Transverse colon (tissue), 4 donors: ENCODE measurements around the gene S100A9. TPM values are rescaled to one million over a fixed set of nuclear protein-coding genes. Genes with fewer than 3 reads are reported as not detected.
A peak's percentile ranks its signal among the peaks of the same experiment; 100 is the strongest.

Experiments used
- DNase-seq: peaks from one replicate; pipeline ENCODE4 v3.0.0-alpha.2; 2019
- H3K27ac ChIP-seq, 4 donors: fragments of 200-600 bp; sonication (generic); 2 replicates each; pipeline ENCODE4 v1.5.1; 2016 to 2018; ENCODE audit warnings: inconsistent platforms in 4 of 4
- H3K27me3 ChIP-seq: fragments of 200-600 bp; sonication (generic); 2 replicates; pipeline ENCODE4 v1.5.1; 2017; ENCODE audit warnings: inconsistent platforms
- H3K36me3 ChIP-seq, 4 donors: fragments of 200-600 bp; sonication (generic); 2 replicates each; pipeline ENCODE4 v1.5.1; 2017 to 2019; ENCODE audit warnings: inconsistent platforms in 4 of 4
- H3K4me1 ChIP-seq, 4 donors: fragments of 200-600 bp; sonication (generic); 2 replicates each; pipeline ENCODE4 v1.5.1; 2017 to 2020; ENCODE audit warnings: inconsistent platforms in 4 of 4
- H3K4me3 ChIP-seq, 4 donors: fragments of 200-600 bp; sonication (generic); 1 replicate in 1 of 4; 2 replicates in 3 of 4; pipeline versions ENCODE4 v1.5.1 to v1.6.1; 2017 to 2019; ENCODE audit warnings: inconsistent platforms in 4 of 4
- H3K9me3 ChIP-seq, 2 donors: fragments of 200-600 bp; sonication (generic); 2 replicates each; pipeline ENCODE4 v1.5.1; 2017 to 2019; ENCODE audit warnings: inconsistent platforms in 2 of 2
- CTCF ChIP-seq, 5 experiments: fragments of 200-600 bp in 3 of 5; fragments of 450-650 bp in 2 of 5; sonication (generic) in 3 of 5; IDR thresholded peaks; 1 replicate in 2 of 5; 2 replicates in 3 of 5; pipeline ENCODE4 v1.5.1; 2016 to 2017; ENCODE audit warnings: antibody characterized with exemption in 5 of 5, inconsistent platforms in 3 of 5, mild to moderate bottlenecking in 2 of 5, moderate library complexity in 1 of 5
- EP300 ChIP-seq: sonication (generic); formaldehyde crosslinking; IDR thresholded peaks from one replicate; pipeline ENCODE4 v1.6.1; 2017; ENCODE audit warnings: antibody characterized with exemption, low read depth
- POLR2A ChIP-seq: fragments of 450-650 bp; IDR thresholded peaks from one replicate; pipeline ENCODE4 v1.6.1; 2016; ENCODE audit warnings: antibody characterized with exemption, mild to moderate bottlenecking, moderate library complexity
- POLR2AphosphoS5 ChIP-seq, 3 donors: sonication (generic); formaldehyde crosslinking; IDR thresholded peaks; one replicate each; pipeline ENCODE4 v1.6.1; 2016; ENCODE audit warnings: antibody characterized with exemption in 3 of 3
- WGBS, 2 donors: methylation state at CpG; one replicate each; pipeline ENCODE4 v1.1.5; 2018; ENCODE audit warnings: low coverage in 1 of 2; 5-methylcytosine and 5-hydroxymethylcytosine counted together
- in situ Hi-C, 4 donors: fragments of 200-750 bp; cut with MboI; loops; one replicate each; pipeline versions ENCODE4 v1.15.0 to v1.15.1; 2017; ENCODE audit warnings: low sequenced_read_pairs in 3 of 4, low pct_ligation_motif_present in 1 of 4, low pct_unique_long_range_greater_than_20kb in 1 of 4
- intact Hi-C: fragments of 100-400 bp; cut with DNase I; formaldehyde crosslinking; loops from one replicate; pipeline ENCODE4 v1.15.1; 2023; ENCODE audit warnings: low total_unique reads
- total RNA-seq, 4 donors: library from RNA; depleted of rRNA; stranded (reverse); fragments of >200 nt; gene quantifications; one replicate each; pipeline ENCODE4 v1.1.0, GENCODE V29; 2016

The S100A9 gene
- total RNA-seq, 4 donors from 2014 or later: 24.0 to 99.0 (median 34.3) TPM

DNA sequence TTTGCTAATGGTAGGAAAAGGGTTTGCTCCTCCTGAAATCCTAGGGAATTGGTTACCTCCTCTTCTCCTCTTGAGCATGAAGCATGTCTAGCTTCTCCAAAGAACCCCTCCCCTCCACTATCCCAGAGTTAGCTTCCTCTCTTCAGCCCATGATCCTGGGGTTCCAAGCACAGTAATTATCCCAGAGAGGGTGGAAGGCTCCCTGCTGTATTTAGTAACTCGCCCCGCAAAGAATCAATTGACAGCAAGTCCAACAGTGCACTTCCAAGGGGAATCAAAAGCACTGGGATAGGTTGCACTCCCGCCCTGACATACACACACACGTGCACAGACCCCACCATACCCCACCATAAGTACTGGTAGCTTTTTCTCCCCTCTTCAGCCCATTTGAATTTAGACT is 30.1 kb downstream of the S100A9 start:
- intact Hi-C loops: no loop called here
- no peak for TF ChIP-seq EP300
- TF ChIP-seq POLR2AphosphoS5 (IDR thresholded peaks at IDR 0.05): no peak
- TF ChIP-seq POLR2A: no peak
- TF ChIP-seq CTCF (IDR thresholded peaks at IDR 0.05): no peak
- Histone ChIP-seq H3K4me1 (no peaks in the 10 kb centered on the region), H3K36me3 (no peaks in the 10 kb centered on the region), H3K27me3 (no peaks in the 10 kb centered on the region), H3K9me3 (no peaks in the 10 kb centered on the region), H3K27ac (no peak overlapping the region), H3K4me3 (no peak overlapping the region)
- 77% methylated on average over 4 of the region's 4 CpGs; no CpG with 5 or more reads in 1 of the 2 donors for WGBS, 2 donors
- DNase-seq: no peak
- in situ Hi-C loops: no loop called here

DNA sequence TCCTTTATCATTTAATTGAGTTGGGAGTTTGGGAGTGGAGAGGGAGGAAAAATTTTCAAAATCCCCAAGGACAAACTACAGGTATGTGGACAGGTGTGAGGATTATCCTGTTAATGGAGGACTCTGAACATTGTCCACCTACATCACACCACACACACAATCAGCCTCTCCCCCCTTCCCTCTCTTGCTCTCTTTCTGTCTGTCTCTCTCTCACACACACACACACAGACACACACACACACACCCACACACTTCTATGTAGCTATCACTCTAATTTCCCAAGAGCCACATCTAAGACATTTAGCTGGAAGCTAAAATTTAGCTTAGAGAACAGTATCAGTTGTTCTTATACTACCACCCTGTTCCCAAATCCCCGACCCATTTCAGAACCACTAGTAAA is 31.7 kb downstream of the S100A9 start:
- in situ Hi-C loops: no loop called here
- 91 to 100% methylated on average over 1 of the region's 1 CpG for WGBS, 2 donors
- intact Hi-C loops: no loop called here
- DNase-seq: no peak
- H3K27ac ChIP-seq: no peak overlapping the region
- no peaks in the 10 kb centered on the region for H3K9me3 ChIP-seq
- H3K27me3 ChIP-seq: no peaks in the 10 kb centered on the region
- no peaks in the 10 kb centered on the region for H3K36me3 ChIP-seq
- H3K4me1 ChIP-seq: no peaks in the 10 kb centered on the region
- H3K4me3 ChIP-seq: no peak overlapping the region
- TF ChIP-seq EP300: no peak
- no peak for TF ChIP-seq POLR2AphosphoS5 (IDR thresholded peaks at IDR 0.05)
- no peak for TF ChIP-seq POLR2A
- no peak for TF ChIP-seq CTCF (IDR thresholded peaks at IDR 0.05)

- TF ChIP-seq CTCF (IDR thresholded peaks at IDR 0.05): no peak
- WGBS, 2 donors: 46 to 50% methylated on average over 1 to 17 of the region's 17 CpGs
- Histone ChIP-seq H3K9me3 (no peaks in the 10 kb centered on the region), H3K4me1 (no peaks in the 10 kb centered on the region), H3K27me3 (no peaks in the 10 kb centered on the region), H3K27ac (no peak overlapping the region), H3K4me3 (no peak overlapping the region), H3K36me3 (no peaks in the 10 kb centered on the region)
- DNase-seq: no peak
- intact Hi-C loops (no loop called here), in situ Hi-C loops (no loop called here)
Measured at GRCh38 chr1:153389973-153390879, 32.6 kb downstream of the S100A9 start.

DNA sequence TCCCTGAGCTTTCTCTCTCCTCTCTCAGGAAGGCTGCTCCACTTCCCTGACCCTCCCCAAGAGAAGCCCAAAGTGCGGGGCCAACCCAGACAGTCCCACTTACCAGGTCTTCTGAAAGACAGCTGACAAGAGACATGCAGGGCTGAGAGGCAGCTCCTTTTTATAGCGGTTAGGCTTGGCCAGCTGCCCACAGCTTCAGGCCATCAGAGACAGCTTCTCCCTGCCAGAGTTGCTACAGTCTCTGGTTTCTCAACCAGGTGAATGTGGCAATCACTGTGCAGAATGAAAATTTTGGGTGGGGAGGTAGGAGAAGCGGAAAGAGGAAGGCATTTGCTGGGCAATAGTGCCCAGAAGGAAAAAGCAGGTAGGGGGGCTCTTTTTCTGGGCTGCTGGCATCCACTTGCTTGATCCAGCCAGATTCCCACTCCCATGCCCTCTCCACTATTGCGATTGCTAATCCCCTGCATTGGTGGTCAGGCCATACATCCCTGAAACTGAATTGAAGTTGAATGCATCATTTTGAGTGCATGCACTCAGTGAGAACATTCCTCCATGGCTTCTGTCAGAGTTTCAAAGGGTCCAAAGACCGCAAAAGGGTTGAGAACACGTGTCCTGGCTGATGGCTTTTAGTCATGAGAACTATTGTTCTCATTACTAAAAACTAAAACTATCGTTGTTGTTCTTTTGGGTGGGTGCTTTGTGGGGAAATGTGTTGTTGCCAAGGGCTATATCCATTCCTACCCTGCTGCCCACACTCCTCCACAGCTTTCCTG is 33.5 kb downstream of the S100A9 start, which contains the start of gene S100A8:
Gene S100A8, minus strand, starts transcription at position 136 of the 773 bp plus-strand sequence. CDS start 538 bp downstream, outside the sequence.
- H3K36me3 ChIP-seq: no peaks in the 10 kb centered on the region
- H3K27me3 ChIP-seq: no peaks in the 10 kb centered on the region
- 56 to 61% methylated on average over 3 to 7 of the region's 7 CpGs for WGBS, 2 donors
- no peaks in the 10 kb centered on the region for H3K4me1 ChIP-seq
- no peak within 1 kb of the TSS for H3K27ac ChIP-seq
- intact Hi-C loops: no loop called here
- no peak within 1 kb of the TSS for H3K4me3 ChIP-seq
- DNase-seq: peak; percentile 24
- no peaks in the 10 kb centered on the region for H3K9me3 ChIP-seq
- in situ Hi-C loops: no loop called here
- no peak for TF ChIP-seq CTCF (IDR thresholded peaks at IDR 0.05)
- no peak for TF ChIP-seq POLR2AphosphoS5 (IDR thresholded peaks at IDR 0.05)
- TF ChIP-seq EP300: no peak
- TF ChIP-seq POLR2A: no peak
